HL-60 (cell line): ENCODE measurements around the gene BANF2.

ENCODE experiments used
- POLR2AphosphoS5 ChIP-seq: IDR thresholded peaks from 2 replicates; pipeline ENCODE4 v1.6.1; 2012; ENCODE audit warnings: low read depth
- TF ChIP-seq, protein P1 (sequence below): IDR thresholded peaks from 2 replicates; pipeline ENCODE4 v1.6.1; 2012; ENCODE audit warnings: low read depth; ENCODE audit not compliant: insufficient replicate concordance
- TF ChIP-seq, protein P2 (sequence below): IDR thresholded peaks from one replicate; pipeline ENCODE4 v1.5.1; 2011; ENCODE audit warnings: low read length, control low read depth, inconsistent platforms; ENCODE audit not compliant: insufficient read depth

DNA sequence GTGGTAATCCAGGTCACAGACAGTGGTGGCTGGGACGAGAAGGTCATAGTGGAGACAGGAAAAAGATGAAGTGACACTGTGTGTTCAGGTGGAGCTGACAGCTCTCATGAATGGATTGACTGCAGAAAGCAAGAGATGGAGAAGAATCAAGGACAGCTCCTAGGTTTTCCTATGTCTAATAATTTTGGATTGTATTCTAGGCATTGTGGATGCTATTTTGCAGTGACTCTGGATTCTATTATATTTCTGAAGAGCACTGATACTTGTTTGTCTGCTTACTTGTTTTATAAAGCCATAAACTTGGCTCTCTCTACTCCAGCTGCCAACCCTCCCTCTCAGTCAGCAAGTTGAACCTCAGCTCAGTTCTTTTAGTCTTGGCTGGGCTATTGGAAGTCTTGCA lies 58.7 kb downstream of the BANF2 start:
- TF ChIP-seq, protein P1, sequence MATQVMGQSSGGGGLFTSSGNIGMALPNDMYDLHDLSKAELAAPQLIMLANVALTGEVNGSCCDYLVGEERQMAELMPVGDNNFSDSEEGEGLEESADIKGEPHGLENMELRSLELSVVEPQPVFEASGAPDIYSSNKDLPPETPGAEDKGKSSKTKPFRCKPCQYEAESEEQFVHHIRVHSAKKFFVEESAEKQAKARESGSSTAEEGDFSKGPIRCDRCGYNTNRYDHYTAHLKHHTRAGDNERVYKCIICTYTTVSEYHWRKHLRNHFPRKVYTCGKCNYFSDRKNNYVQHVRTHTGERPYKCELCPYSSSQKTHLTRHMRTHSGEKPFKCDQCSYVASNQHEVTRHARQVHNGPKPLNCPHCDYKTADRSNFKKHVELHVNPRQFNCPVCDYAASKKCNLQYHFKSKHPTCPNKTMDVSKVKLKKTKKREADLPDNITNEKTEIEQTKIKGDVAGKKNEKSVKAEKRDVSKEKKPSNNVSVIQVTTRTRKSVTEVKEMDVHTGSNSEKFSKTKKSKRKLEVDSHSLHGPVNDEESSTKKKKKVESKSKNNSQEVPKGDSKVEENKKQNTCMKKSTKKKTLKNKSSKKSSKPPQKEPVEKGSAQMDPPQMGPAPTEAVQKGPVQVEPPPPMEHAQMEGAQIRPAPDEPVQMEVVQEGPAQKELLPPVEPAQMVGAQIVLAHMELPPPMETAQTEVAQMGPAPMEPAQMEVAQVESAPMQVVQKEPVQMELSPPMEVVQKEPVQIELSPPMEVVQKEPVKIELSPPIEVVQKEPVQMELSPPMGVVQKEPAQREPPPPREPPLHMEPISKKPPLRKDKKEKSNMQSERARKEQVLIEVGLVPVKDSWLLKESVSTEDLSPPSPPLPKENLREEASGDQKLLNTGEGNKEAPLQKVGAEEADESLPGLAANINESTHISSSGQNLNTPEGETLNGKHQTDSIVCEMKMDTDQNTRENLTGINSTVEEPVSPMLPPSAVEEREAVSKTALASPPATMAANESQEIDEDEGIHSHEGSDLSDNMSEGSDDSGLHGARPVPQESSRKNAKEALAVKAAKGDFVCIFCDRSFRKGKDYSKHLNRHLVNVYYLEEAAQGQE: no peak
- TF ChIP-seq, protein P2, sequence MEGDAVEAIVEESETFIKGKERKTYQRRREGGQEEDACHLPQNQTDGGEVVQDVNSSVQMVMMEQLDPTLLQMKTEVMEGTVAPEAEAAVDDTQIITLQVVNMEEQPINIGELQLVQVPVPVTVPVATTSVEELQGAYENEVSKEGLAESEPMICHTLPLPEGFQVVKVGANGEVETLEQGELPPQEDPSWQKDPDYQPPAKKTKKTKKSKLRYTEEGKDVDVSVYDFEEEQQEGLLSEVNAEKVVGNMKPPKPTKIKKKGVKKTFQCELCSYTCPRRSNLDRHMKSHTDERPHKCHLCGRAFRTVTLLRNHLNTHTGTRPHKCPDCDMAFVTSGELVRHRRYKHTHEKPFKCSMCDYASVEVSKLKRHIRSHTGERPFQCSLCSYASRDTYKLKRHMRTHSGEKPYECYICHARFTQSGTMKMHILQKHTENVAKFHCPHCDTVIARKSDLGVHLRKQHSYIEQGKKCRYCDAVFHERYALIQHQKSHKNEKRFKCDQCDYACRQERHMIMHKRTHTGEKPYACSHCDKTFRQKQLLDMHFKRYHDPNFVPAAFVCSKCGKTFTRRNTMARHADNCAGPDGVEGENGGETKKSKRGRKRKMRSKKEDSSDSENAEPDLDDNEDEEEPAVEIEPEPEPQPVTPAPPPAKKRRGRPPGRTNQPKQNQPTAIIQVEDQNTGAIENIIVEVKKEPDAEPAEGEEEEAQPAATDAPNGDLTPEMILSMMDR: no peak
- no peak for TF ChIP-seq POLR2AphosphoS5
